Gastroesophageal sphincter (tissue), 3 donors: ENCODE measurements around the gene PRKAR1B.

ENCODE experiments used
- EP300 ChIP-seq: sonication (generic); formaldehyde crosslinking; IDR thresholded peaks from one replicate; pipeline ENCODE4 v1.6.1; 2017; ENCODE audit warnings: antibody characterized with exemption, mild to moderate bottlenecking
- POLR2A ChIP-seq, 2 donors: fragments of 450-650 bp; IDR thresholded peaks; one replicate each; pipeline ENCODE4 v1.6.1; 2017; ENCODE audit warnings: antibody characterized with exemption in 2 of 2, mild to moderate bottlenecking in 2 of 2, moderate library complexity in 1 of 2
- POLR2AphosphoS5 ChIP-seq: sonication (generic); formaldehyde crosslinking; IDR thresholded peaks from one replicate; pipeline ENCODE4 v1.6.1; 2017; ENCODE audit warnings: antibody characterized with exemption
- TF ChIP-seq, protein P1 (sequence below), 4 experiments: fragments of 200-600 bp in 2 of 4; fragments of 450-650 bp in 2 of 4; sonication (generic) in 1 of 4; IDR thresholded peaks; one replicate each; pipeline ENCODE4 v1.5.1; 2017 to 2019; ENCODE audit warnings: antibody characterized with exemption in 4 of 4, mild to moderate bottlenecking in 2 of 4, moderate library complexity in 2 of 4

DNA sequence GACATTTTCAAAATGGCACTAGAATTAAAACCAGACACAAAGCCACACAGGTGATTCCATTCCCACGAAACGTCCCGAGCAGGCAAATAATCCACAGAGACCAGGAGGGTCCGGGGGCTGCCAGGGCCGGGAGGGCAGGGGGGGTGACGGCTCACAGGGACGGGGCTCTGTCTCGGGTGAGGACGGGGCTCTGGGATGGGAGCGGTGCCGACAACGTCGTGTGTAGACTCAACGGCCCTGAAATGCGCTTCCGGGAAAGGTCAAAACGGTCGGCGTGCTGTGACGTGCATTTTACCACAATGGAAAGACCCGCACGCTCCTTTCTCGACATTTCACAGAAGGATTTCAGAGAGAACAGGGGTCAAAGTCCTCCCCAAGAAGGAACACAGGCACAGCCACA lies 144.2 kb downstream of the PRKAR1B start:
- TF ChIP-seq, protein P1, sequence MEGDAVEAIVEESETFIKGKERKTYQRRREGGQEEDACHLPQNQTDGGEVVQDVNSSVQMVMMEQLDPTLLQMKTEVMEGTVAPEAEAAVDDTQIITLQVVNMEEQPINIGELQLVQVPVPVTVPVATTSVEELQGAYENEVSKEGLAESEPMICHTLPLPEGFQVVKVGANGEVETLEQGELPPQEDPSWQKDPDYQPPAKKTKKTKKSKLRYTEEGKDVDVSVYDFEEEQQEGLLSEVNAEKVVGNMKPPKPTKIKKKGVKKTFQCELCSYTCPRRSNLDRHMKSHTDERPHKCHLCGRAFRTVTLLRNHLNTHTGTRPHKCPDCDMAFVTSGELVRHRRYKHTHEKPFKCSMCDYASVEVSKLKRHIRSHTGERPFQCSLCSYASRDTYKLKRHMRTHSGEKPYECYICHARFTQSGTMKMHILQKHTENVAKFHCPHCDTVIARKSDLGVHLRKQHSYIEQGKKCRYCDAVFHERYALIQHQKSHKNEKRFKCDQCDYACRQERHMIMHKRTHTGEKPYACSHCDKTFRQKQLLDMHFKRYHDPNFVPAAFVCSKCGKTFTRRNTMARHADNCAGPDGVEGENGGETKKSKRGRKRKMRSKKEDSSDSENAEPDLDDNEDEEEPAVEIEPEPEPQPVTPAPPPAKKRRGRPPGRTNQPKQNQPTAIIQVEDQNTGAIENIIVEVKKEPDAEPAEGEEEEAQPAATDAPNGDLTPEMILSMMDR (IDR thresholded peaks at IDR 0.05), result no peak
- no peak for TF ChIP-seq EP300
- no peak for TF ChIP-seq POLR2A (IDR thresholded peaks at IDR 0.05)
- TF ChIP-seq POLR2AphosphoS5, result no peak
